ENCODE measurements around the gene ELFN1.

ELFN1 gene

DNA sequence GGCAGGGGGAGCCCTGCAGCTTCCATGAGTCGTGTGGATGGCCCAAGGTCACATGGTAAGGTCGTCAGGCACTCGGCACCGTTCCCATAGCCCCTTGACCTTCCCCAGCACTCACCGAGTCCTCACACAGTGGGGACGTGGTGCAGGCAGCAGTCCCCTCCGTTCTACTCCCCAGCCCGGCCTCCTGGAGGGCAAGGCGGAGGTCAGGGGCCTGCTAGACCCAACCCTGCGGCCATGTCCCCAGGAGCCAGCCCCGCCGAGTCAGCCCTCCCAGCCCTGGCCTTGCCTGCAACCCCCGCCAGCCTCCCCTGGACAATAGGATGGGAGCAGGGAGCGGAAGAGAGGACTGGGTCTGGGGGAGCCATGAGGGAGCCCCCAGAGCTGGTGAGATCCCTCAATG lies 65.2 kb downstream of the ELFN1 start:
- Histone ChIP-seq H3K4me3 (replicated peaks; ENCODE audit: insufficient read depth, low read length) (no peak overlapping the region), H3K27me3 (ENCODE audit: insufficient read depth, poor library complexity, severe bottlenecking) (no peaks in the 10 kb centered on the region)
- no peak for TF ChIP-seq GABPA (IDR thresholded peaks at IDR 0.05; ENCODE audit: low read depth)
- TF ChIP-seq POLR2AphosphoS5 (IDR thresholded peaks at IDR 0.05; ENCODE audit: low read depth) = no peak
- no peak for TF ChIP-seq SPI1 (IDR thresholded peaks at IDR 0.05; ENCODE audit: borderline replicate concordance, low read depth)
- TF ChIP-seq REST (IDR thresholded peaks at IDR 0.05; ENCODE audit: insufficient replicate concordance, low read depth) = no peak

GRCh38 chr7:1735806-1736483 lies 65.9 kb downstream of the ELFN1 start:
- TF ChIP-seq POLR2AphosphoS5 (IDR thresholded peaks at IDR 0.05; ENCODE audit: low read depth) (no peak), GABPA (IDR thresholded peaks at IDR 0.05; ENCODE audit: low read depth) (no peak), SPI1 (IDR thresholded peaks at IDR 0.05; ENCODE audit: borderline replicate concordance, low read depth) (no peak), REST (IDR thresholded peaks at IDR 0.05; ENCODE audit: insufficient replicate concordance, low read depth) (no peak)
- TF ChIP-seq, protein P1, sequence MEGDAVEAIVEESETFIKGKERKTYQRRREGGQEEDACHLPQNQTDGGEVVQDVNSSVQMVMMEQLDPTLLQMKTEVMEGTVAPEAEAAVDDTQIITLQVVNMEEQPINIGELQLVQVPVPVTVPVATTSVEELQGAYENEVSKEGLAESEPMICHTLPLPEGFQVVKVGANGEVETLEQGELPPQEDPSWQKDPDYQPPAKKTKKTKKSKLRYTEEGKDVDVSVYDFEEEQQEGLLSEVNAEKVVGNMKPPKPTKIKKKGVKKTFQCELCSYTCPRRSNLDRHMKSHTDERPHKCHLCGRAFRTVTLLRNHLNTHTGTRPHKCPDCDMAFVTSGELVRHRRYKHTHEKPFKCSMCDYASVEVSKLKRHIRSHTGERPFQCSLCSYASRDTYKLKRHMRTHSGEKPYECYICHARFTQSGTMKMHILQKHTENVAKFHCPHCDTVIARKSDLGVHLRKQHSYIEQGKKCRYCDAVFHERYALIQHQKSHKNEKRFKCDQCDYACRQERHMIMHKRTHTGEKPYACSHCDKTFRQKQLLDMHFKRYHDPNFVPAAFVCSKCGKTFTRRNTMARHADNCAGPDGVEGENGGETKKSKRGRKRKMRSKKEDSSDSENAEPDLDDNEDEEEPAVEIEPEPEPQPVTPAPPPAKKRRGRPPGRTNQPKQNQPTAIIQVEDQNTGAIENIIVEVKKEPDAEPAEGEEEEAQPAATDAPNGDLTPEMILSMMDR (IDR thresholded peaks at IDR 0.05; ENCODE audit: insufficient read depth, low read length) = no peak
- H3K27ac ChIP-seq (replicated peaks) = no peak overlapping the region
- H3K27me3 ChIP-seq (ENCODE audit: insufficient read depth, poor library complexity, severe bottlenecking) = no peaks in the 10 kb centered on the region
- DNase-seq (ENCODE audit: low read depth in 1 of 2, low spot score in 1 of 2) = no peak
- H3K4me3 ChIP-seq (replicated peaks; ENCODE audit: insufficient read depth, low read length) = no peak overlapping the region

More for the DNA sequence above, 65.2 kb downstream of the ELFN1 start:
- no peak for DNase-seq (ENCODE audit: low read depth in 1 of 2, low spot score in 1 of 2)
- no peak overlapping the region for H3K27ac ChIP-seq (replicated peaks)

- DNase-seq (ENCODE audit: low read depth in 1 of 2, low spot score in 1 of 2) = no peak
- Histone ChIP-seq H3K27me3 (ENCODE audit: insufficient read depth, poor library complexity, severe bottlenecking) (no peaks in the 10 kb centered on the region), H3K4me3 (replicated peaks; ENCODE audit: insufficient read depth, low read length) (no peak overlapping the region), H3K27ac (replicated peaks) (no peak overlapping the region)
- TF ChIP-seq GABPA (IDR thresholded peaks at IDR 0.05; ENCODE audit: low read depth) (no peak), POLR2AphosphoS5 (IDR thresholded peaks at IDR 0.05; ENCODE audit: low read depth) (no peak), REST (IDR thresholded peaks at IDR 0.05; ENCODE audit: insufficient replicate concordance, low read depth) (no peak), SPI1 (IDR thresholded peaks at IDR 0.05; ENCODE audit: borderline replicate concordance, low read depth) (no peak)
- TF ChIP-seq, protein P1 (IDR thresholded peaks at IDR 0.05; ENCODE audit: insufficient read depth, low read length) = no peak
Observed at GRCh38 chr7:1736484-1736817, 66.4 kb downstream of the ELFN1 start.
